Glutamatergic neuron (in vitro differentiated cells): ENCODE data around the gene PRRX1. TPM values are rescaled to one million over a fixed set of nuclear protein-coding genes. Genes with fewer than 3 reads are reported as not detected.

ENCODE experiments used
- DNase-seq: peaks from one replicate; pipeline ENCODE4 v3.0.0; 2022
- H3K27ac Mint-ChIP-seq: one replicate; pipeline ENCODE4 v1.8.0; 2020; ENCODE audit warnings: mild to moderate bottlenecking, mixed read lengths, inconsistent platforms; ENCODE audit not compliant: unreplicated experiment
- H3K27me3 Mint-ChIP-seq: one replicate; pipeline ENCODE4 v1.8.0; 2020; ENCODE audit warnings: mild to moderate bottlenecking, moderate library complexity, mixed read lengths, inconsistent platforms; ENCODE audit not compliant: unreplicated experiment
- H3K36me3 Mint-ChIP-seq: one replicate; pipeline ENCODE4 v1.8.0; 2020; ENCODE audit warnings: mild to moderate bottlenecking, mixed read lengths, inconsistent platforms; ENCODE audit not compliant: unreplicated experiment
- H3K4me1 Mint-ChIP-seq: one replicate; pipeline ENCODE4 v1.8.0; 2020; ENCODE audit warnings: mild to moderate bottlenecking, low read depth, mixed read lengths, inconsistent platforms; ENCODE audit not compliant: unreplicated experiment
- H3K4me3 Mint-ChIP-seq: one replicate; pipeline ENCODE4 v1.8.0; 2020; ENCODE audit warnings: mild to moderate bottlenecking, mixed read lengths, inconsistent platforms; ENCODE audit not compliant: unreplicated experiment
- H3K9me3 Mint-ChIP-seq: one replicate; pipeline ENCODE4 v1.8.0; 2020; ENCODE audit warnings: mild to moderate bottlenecking, moderate library complexity, mixed read lengths, inconsistent platforms; ENCODE audit not compliant: unreplicated experiment
- CTCF ChIP-seq: fragments of 200-600 bp; sonication (generic); IDR thresholded peaks from one replicate; pipeline ENCODE4 v1.5.0; 2021; ENCODE audit not compliant: partially characterized antibody, unreplicated experiment
- total RNA-seq: library from RNA; stranded (reverse); fragmentation: NEBNext Ultra II Directional; extraction: Animal tissue kit (Norgen Biotek cat#: 25700); gene quantifications from one replicate; pipeline ENCODE4 v1.2.1, GENCODE V29; 2021; ENCODE audit not compliant: unreplicated experiment

Gene PRRX1
- total RNA-seq, 1 donor from 2014 or later: not detected

- Mint-ChIP-seq H3K36me3 (no peaks in the 10 kb centered on the region), H3K27me3 (peaks cover 24% of the 10 kb centered on the region), H3K9me3 (peaks cover 7% of the 10 kb centered on the region), H3K4me1 (peaks cover 12% of the 10 kb centered on the region), H3K27ac (no peak overlapping the region), H3K4me3 (peak overlapping the region; percentile 74)
- no peak for TF ChIP-seq CTCF
- peak; percentile 43 for DNase-seq
These were observed 2.9 kb upstream of the PRRX1 start for GRCh38 chr1:170660871-170661645.

GRCh38 chr1:170661646-170662411 lies 2.1 kb upstream of the PRRX1 start:
- peak overlapping the region; percentile 30 for H3K4me3 Mint-ChIP-seq
- no peak for TF ChIP-seq CTCF
- no peaks in the 10 kb centered on the region for H3K36me3 Mint-ChIP-seq
- peaks cover 12% of the 10 kb centered on the region for H3K4me1 Mint-ChIP-seq
- H3K27me3 Mint-ChIP-seq: peaks cover 28% of the 10 kb centered on the region
- DNase-seq: no peak
- H3K9me3 Mint-ChIP-seq: peaks cover 7% of the 10 kb centered on the region
- H3K27ac Mint-ChIP-seq: no peak overlapping the region

- Mint-ChIP-seq H3K4me1 (peaks cover 10% of the 10 kb centered on the region), H3K9me3 (peaks cover 7% of the 10 kb centered on the region), H3K36me3 (no peaks in the 10 kb centered on the region), H3K27me3 (peaks cover 32% of the 10 kb centered on the region), H3K4me3 (no peak overlapping the region), H3K27ac (no peak overlapping the region)
- DNase-seq: no peak
- no peak for TF ChIP-seq CTCF
These were observed 1.1 kb upstream of the PRRX1 start for GRCh38 chr1:170662561-170663403.

- Mint-ChIP-seq H3K27me3 (peaks cover 39% of the 10 kb centered on the region), H3K4me1 (peaks cover 17% of the 10 kb centered on the region)
These were observed 383 bp upstream of the PRRX1 start for GRCh38 chr1:170663404-170664092.

More at GRCh38 chr1:170663404-170664092, 383 bp upstream of the PRRX1 start:
- no peak for DNase-seq
- Mint-ChIP-seq H3K27ac (no peak overlapping the region), H3K36me3 (no peaks in the 10 kb centered on the region), H3K4me3 (peak overlapping the region; percentile 58), H3K9me3 (peaks cover 7% of the 10 kb centered on the region)
- no peak for TF ChIP-seq CTCF
